ENCODE measurements around the gene OCA2.

- TF ChIP-seq CTCF (IDR thresholded peaks at IDR 0.05; ENCODE audit: low read depth, low read length) (no peak), EZH2phosphoT487 (IDR thresholded peaks at IDR 0.05; ENCODE audit: low read depth) (no peak)
Observed at GRCh38 chr15:27782125-27782524, 317.0 kb downstream of the OCA2 start.
